Lung (tissue), 12 donors: ENCODE results near the gene TP63. TPM values are rescaled to one million over a fixed set of nuclear protein-coding genes. Genes with fewer than 3 reads are reported as not detected.

ENCODE experiments used
- ATAC-seq: fragments of 200-7000 bp; cut with Tn5 transposase; one replicate; pipeline ENCODE4 v1.9.1; 2020; ENCODE audit warnings: moderate number of reproducible peaks; ENCODE audit not compliant: insufficient read depth, low FRiP score
- DNase-seq, 3 donors: peaks; one replicate each; pipeline ENCODE4 v3.0.0-alpha.2; 2013 to 2017
- H3K27ac ChIP-seq, 2 donors: one replicate each; pipeline ENCODE4 v1.5.1; 2013; ENCODE audit warnings: mild to moderate bottlenecking in 2 of 2, moderate library complexity in 2 of 2, control low read depth in 1 of 2, inconsistent platforms in 1 of 2, low read depth in 1 of 2, low read length in 1 of 2
- H3K27me3 ChIP-seq, 3 donors: one replicate each; pipeline ENCODE4 v1.5.1; 2013; ENCODE audit warnings: low read length in 2 of 3; ENCODE audit not compliant: control insufficient read depth in 3 of 3, insufficient read depth in 3 of 3
- H3K36me3 ChIP-seq, 4 donors: one replicate each; pipeline ENCODE4 v1.5.1; 2013; ENCODE audit warnings: low read length in 4 of 4, mild to moderate bottlenecking in 1 of 4, moderate library complexity in 1 of 4; ENCODE audit not compliant: control insufficient read depth in 4 of 4, insufficient read depth in 4 of 4
- H3K4me1 ChIP-seq, 5 donors: one replicate each; pipeline ENCODE4 v1.5.1; 2013; ENCODE audit warnings: low read length in 5 of 5, mild to moderate bottlenecking in 2 of 5, moderate library complexity in 1 of 5; ENCODE audit not compliant: control insufficient read depth in 5 of 5, insufficient read depth in 5 of 5
- H3K4me3 ChIP-seq: one replicate; pipeline ENCODE4 v1.5.1; 2013; ENCODE audit warnings: mild to moderate bottlenecking, control low read depth, moderate library complexity
- H3K9ac ChIP-seq, 2 donors: one replicate each; pipeline ENCODE4 v1.5.1; 2013; ENCODE audit warnings: low read length in 2 of 2, control low read depth in 1 of 2; ENCODE audit not compliant: insufficient read depth in 1 of 2
- H3K9me3 ChIP-seq, 4 donors: one replicate each; pipeline ENCODE4 v1.5.1; 2013; ENCODE audit warnings: low read length in 3 of 4, mild to moderate bottlenecking in 1 of 4, moderate library complexity in 1 of 4; ENCODE audit not compliant: control insufficient read depth in 4 of 4, insufficient read depth in 3 of 4
- WGBS, 2 donors: extraction: QIAGEN DNeasy Blood & Tissue Kit; methylation state at CpG; one replicate each; pipeline ENCODE4 v1.1.7; 2013; 5-methylcytosine and 5-hydroxymethylcytosine counted together
- polyA plus RNA-seq, 2 donors: library from polyadenylated mRNA; stranded (reverse); fragments of 200-250 nt; gene quantifications; one replicate each; pipeline ENCODE4 v1.2.1, GENCODE V29; 2013
- total RNA-seq, 2 donors: library from RNA; depleted of rRNA in 1 of 2; stranded (reverse); fragments of >200 nt in 1 of 2; gene quantifications; one replicate each; pipeline ENCODE4 v1.2.1, GENCODE V29; 2014 to 2021
- TF ChIP-seq, protein P1 (sequence below): IDR thresholded peaks from 2 replicates; pipeline ENCODE4 v1.5.1; 2012; ENCODE audit warnings: mild to moderate bottlenecking; ENCODE audit errors: control extremely low read depth, extremely low read depth
- donor health status: control.
- donor health status: control.
- donor health status: Bipolar disorder and iron deficiency.
- donor health status: healthy.
- donor health status: DM: yes; HTN: yes; CAD: no.

The TP63 gene
- total and polyA plus RNA-seq, 4 donors = 1.1 to 12.3 (median 2.7) TPM

DNA sequence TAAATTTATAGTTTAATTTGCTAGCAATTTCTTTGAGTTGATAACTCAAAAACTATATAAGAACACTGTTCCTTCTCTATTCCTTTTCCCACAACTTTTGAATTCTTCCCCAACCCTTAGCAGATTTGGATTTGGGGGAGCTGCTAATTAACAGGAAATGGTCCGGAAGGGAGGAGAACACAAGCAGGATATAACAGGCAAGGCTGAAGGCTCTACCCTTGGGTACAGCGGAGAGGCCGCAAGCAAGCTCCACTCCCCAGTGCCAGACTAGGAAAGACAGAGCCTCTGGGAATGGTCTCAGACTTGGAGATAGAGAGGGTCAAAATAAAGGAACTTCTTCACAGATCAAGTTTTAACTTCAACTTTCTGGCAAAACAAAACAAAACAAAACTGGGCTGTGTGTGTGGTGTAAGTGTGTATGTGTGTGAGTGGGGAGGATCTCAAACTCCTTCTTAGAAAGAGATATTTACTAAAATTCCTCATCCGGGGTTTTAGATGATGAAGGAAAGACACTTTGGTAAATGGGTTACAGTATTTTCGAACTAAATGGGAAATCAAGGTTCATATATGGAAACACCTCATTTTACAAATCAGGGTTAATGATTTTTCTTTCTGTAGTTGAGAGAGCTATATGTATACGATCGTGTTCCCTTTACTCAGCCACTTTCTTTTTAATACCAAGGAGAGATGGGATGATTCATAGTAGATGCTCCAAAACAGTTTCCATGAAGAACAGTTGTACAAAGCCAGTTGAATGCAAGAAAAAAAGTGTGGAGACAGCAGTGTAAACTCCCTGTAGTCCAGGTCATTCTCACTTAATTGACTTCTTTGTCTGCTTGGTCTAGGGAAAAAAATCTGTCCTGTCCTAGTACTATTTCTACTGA is 161.1 kb downstream of the TP63 start:
- TF ChIP-seq, protein P1, sequence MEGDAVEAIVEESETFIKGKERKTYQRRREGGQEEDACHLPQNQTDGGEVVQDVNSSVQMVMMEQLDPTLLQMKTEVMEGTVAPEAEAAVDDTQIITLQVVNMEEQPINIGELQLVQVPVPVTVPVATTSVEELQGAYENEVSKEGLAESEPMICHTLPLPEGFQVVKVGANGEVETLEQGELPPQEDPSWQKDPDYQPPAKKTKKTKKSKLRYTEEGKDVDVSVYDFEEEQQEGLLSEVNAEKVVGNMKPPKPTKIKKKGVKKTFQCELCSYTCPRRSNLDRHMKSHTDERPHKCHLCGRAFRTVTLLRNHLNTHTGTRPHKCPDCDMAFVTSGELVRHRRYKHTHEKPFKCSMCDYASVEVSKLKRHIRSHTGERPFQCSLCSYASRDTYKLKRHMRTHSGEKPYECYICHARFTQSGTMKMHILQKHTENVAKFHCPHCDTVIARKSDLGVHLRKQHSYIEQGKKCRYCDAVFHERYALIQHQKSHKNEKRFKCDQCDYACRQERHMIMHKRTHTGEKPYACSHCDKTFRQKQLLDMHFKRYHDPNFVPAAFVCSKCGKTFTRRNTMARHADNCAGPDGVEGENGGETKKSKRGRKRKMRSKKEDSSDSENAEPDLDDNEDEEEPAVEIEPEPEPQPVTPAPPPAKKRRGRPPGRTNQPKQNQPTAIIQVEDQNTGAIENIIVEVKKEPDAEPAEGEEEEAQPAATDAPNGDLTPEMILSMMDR = no peak
- ATAC-seq = no peak
- Histone ChIP-seq H3K27ac (no peak overlapping the region), H3K4me3 (no peak overlapping the region), H3K9ac (no peak overlapping the region), H3K36me3 (no peaks in the 10 kb centered on the region), H3K4me1 (no peaks in the 10 kb centered on the region), H3K27me3 (no peaks in the 10 kb centered on the region), H3K9me3 (no peaks in the 10 kb centered on the region)
- DNase-seq = no peak
- WGBS, 2 donors = 76 to 86% methylated on average over 7 of the region's 7 CpGs

DNA sequence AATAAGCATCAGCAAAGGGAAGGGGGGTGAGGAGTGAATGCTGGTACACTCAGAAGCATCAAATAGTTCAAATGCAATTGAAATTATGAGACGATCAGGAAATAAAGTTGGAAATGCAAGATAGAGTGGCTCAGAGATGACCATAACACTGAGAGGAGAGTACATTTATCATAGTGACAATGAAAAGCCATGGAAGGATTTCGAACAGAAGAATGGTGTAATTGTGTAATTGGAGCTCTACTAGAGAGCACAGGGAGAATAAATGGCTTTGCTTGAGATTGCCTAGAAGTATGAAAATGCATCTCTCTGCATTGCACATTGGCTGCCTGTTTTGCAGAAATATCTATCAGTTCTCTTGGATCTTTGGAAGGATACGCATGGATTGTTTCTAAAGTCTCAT is 163.3 kb downstream of the TP63 start:
- H3K4me1 ChIP-seq = no peaks in the 10 kb centered on the region
- no peak overlapping the region for H3K4me3 ChIP-seq
- no peak overlapping the region for H3K27ac ChIP-seq
- no peaks in the 10 kb centered on the region for H3K36me3 ChIP-seq
- no peak for DNase-seq
- no peak overlapping the region for H3K9ac ChIP-seq
- no peaks in the 10 kb centered on the region for H3K27me3 ChIP-seq
- 85 to 87% methylated on average over 3 of the region's 3 CpGs for WGBS, 2 donors
- TF ChIP-seq, protein P1 = no peak
- no peak for ATAC-seq
- H3K9me3 ChIP-seq = no peaks in the 10 kb centered on the region

DNA sequence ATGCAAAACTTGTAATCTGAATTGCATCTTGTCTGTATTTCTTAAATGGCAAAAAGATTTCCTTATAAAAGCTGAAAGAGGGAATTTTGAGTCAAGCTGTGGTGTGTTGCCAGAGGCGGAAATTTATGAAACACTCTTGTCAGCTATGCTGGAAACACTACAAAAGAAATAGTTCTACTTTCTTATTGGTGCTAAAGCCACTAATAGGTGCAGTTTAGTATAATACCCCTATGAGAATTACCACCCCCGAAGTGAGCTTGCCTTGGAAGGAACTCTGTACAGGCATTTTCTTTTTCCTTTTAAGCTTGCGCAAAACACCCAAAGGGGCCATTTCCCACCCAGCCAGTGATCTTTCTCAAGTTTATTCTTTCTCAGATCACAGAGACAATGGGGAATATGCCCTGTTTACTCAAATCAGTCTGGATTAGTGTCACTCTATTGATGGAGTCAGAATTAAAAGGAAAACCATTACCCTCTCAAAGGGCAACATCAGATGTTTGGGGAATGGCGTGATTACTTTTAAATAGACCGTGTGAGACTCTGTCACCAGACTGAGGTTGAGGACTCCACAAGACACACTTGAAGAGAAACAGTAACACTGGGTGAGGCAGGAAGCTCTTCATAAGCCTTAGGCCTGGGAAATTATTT is 166.0 kb downstream of the TP63 start:
- TF ChIP-seq, protein P1 = no peak
- no peak overlapping the region for H3K27ac ChIP-seq
- H3K9ac ChIP-seq = no peak overlapping the region
- no peaks in the 10 kb centered on the region for H3K4me1 ChIP-seq
- H3K9me3 ChIP-seq = no peaks in the 10 kb centered on the region
- 69 to 81% methylated on average over 5 of the region's 5 CpGs for WGBS, 2 donors
- ATAC-seq = no peak
- H3K36me3 ChIP-seq = no peaks in the 10 kb centered on the region
- H3K4me3 ChIP-seq = no peak overlapping the region
- DNase-seq = no peak
- H3K27me3 ChIP-seq = no peaks in the 10 kb centered on the region
